Measurements from ENCODE around the gene HIRIP3.

The HIRIP3 gene

GRCh38 chr16:29987371-29988085 is 7.9 kb downstream of the HIRIP3 start:
- TF ChIP-seq MAX (IDR thresholded peaks at IDR 0.05; ENCODE audit: low read depth, low read length) (no peak), MYC (IDR thresholded peaks at IDR 0.05; ENCODE audit: low read depth, low read length) (no peak), POLR2A (IDR thresholded peaks at IDR 0.05; ENCODE audit: extremely low read depth, insufficient read length) (no peak), CTCF (IDR thresholded peaks at IDR 0.05; ENCODE audit: low read depth, low read length) (no peak)
- DNase-seq (ENCODE audit: low read depth), result no peak
- no peak overlapping the region for H3K4me3 ChIP-seq (ENCODE audit: low read depth, low read length)

- no peak overlapping the region for H3K4me3 ChIP-seq (ENCODE audit: low read depth, low read length)
- no peak for TF ChIP-seq CTCF (IDR thresholded peaks at IDR 0.05; ENCODE audit: low read depth, low read length)
- no peak for TF ChIP-seq MYC (IDR thresholded peaks at IDR 0.05; ENCODE audit: low read depth, low read length)
- TF ChIP-seq MAX (IDR thresholded peaks at IDR 0.05; ENCODE audit: low read depth, low read length), result no peak
- TF ChIP-seq POLR2A (IDR thresholded peaks at IDR 0.05; ENCODE audit: extremely low read depth, insufficient read length), result no peak
- DNase-seq (ENCODE audit: low read depth), result no peak
Measured at GRCh38 chr16:29986931-29987330, 8.5 kb downstream of the HIRIP3 start.

GRCh38 chr16:29986231-29986630 is 9.2 kb downstream of the HIRIP3 start:
- H3K4me3 ChIP-seq (ENCODE audit: low read depth, low read length), result no peak overlapping the region
- DNase-seq (ENCODE audit: low read depth), result no peak
- TF ChIP-seq MYC (IDR thresholded peaks at IDR 0.05; ENCODE audit: low read depth, low read length) (no peak), MAX (IDR thresholded peaks at IDR 0.05; ENCODE audit: low read depth, low read length) (no peak), CTCF (IDR thresholded peaks at IDR 0.05; ENCODE audit: low read depth, low read length) (no peak), POLR2A (IDR thresholded peaks at IDR 0.05; ENCODE audit: extremely low read depth, insufficient read length) (no peak)

GRCh38 chr16:29985271-29985811 is 10.1 kb downstream of the HIRIP3 start:
- no peak overlapping the region for H3K4me3 ChIP-seq (ENCODE audit: low read depth, low read length)
- TF ChIP-seq POLR2A (IDR thresholded peaks at IDR 0.05; ENCODE audit: extremely low read depth, insufficient read length), result no peak
- no peak for TF ChIP-seq MAX (IDR thresholded peaks at IDR 0.05; ENCODE audit: low read depth, low read length)
- TF ChIP-seq CTCF (IDR thresholded peaks at IDR 0.05; ENCODE audit: low read depth, low read length), result no peak
- TF ChIP-seq MYC (IDR thresholded peaks at IDR 0.05; ENCODE audit: low read depth, low read length), result no peak
- DNase-seq (ENCODE audit: low read depth), result no peak

- no peak for DNase-seq (ENCODE audit: low read depth)
- no peak for TF ChIP-seq MYC (IDR thresholded peaks at IDR 0.05; ENCODE audit: low read depth, low read length)
- no peak for TF ChIP-seq MAX (IDR thresholded peaks at IDR 0.05; ENCODE audit: low read depth, low read length)
- TF ChIP-seq CTCF (IDR thresholded peaks at IDR 0.05; ENCODE audit: low read depth, low read length), result no peak
Measured at GRCh38 chr16:29984764-29985147, 10.7 kb downstream of the HIRIP3 start.

More at GRCh38 chr16:29984764-29985147, 10.7 kb downstream of the HIRIP3 start:
- no peak overlapping the region for H3K4me3 ChIP-seq (ENCODE audit: low read depth, low read length)
